HG03469 (cell line): Measurements from ENCODE around the gene OR8B4.
"Not testable (repeated sequence)": the region's sequence is repeated elsewhere in the genome, so short reads cannot be mapped to it uniquely, and the experiment has no call there.

Source experiments
- ATAC-seq: cut with Tn5 transposase; IDR thresholded peaks from one replicate; pipeline ENCODE4 v1.9.1; 2021; ENCODE audit warnings: mild to moderate bottlenecking, moderate library complexity, moderate number of reproducible peaks; ENCODE audit not compliant: unreplicated experiment

OR8B4 gene

GRCh38 chr11:124424384-124424921, at the start of gene OR8B4:
Gene OR8B4 (minus strand): TSS chr11:124424871. CDS start chr11:124424871, 0 bp downstream.
- ATAC-seq, result no peak

GRCh38 chr11:124474079-124474478, 49.4 kb upstream of the OR8B4 start:
- ATAC-seq, result no peak

- no peak for ATAC-seq
These were observed 48.8 kb upstream of the OR8B4 start for GRCh38 chr11:124473476-124473875.

GRCh38 chr11:124470561-124471227, 46.0 kb upstream of the OR8B4 start:
- no peak for ATAC-seq

- ATAC-seq, result no peak
These were observed 42.8 kb upstream of the OR8B4 start for GRCh38 chr11:124467381-124467927.

GRCh38 chr11:124465368-124465767, 40.7 kb upstream of the OR8B4 start:
- no peak for ATAC-seq

GRCh38 chr11:124463990-124464389, 39.3 kb upstream of the OR8B4 start:
- no peak for ATAC-seq

- ATAC-seq, result no peak
These were observed 38.7 kb upstream of the OR8B4 start for GRCh38 chr11:124463324-124463723.

GRCh38 chr11:124460459-124460858, 35.8 kb upstream of the OR8B4 start:
- no peak for ATAC-seq

- ATAC-seq, result not testable (repeated sequence)
These were observed 34.7 kb upstream of the OR8B4 start for GRCh38 chr11:124459379-124459778.

GRCh38 chr11:124454552-124454951, 29.9 kb upstream of the OR8B4 start:
- no peak for ATAC-seq

GRCh38 chr11:124446916-124447315, 22.2 kb upstream of the OR8B4 start:
- ATAC-seq, result no peak

- no peak for ATAC-seq
These were observed 21.0 kb upstream of the OR8B4 start, which contains the start of gene OR8B8 for GRCh38 chr11:124445646-124446150. Gene OR8B8 (minus strand): TSS chr11:124445696. CDS start chr11:124441085, 4,611 bp downstream.

GRCh38 chr11:124442847-124443246, 18.2 kb upstream of the OR8B4 start:
- no peak for ATAC-seq

GRCh38 chr11:124442442-124442841, 17.8 kb upstream of the OR8B4 start:
- no peak for ATAC-seq

- no peak for ATAC-seq
These were observed 16.8 kb upstream of the OR8B4 start for GRCh38 chr11:124441519-124441918.

- ATAC-seq, result no peak
These were observed 16.4 kb upstream of the OR8B4 start for GRCh38 chr11:124441081-124441480.

- no peak for ATAC-seq
These were observed 15.9 kb upstream of the OR8B4 start for GRCh38 chr11:124440608-124441007.

- ATAC-seq, result no peak
These were observed 10.0 kb upstream of the OR8B4 start for GRCh38 chr11:124434699-124435098.

GRCh38 chr11:124429599-124429998, 4.9 kb upstream of the OR8B4 start:
- ATAC-seq, result no peak

- no peak for ATAC-seq
These were observed 3.6 kb downstream of the OR8B4 start for GRCh38 chr11:124421043-124421442.

- no peak for ATAC-seq
These were observed 9.2 kb downstream of the OR8B4 start for GRCh38 chr11:124415356-124415923.
